HEK293 (cell line): ENCODE results near the gene SLC25A45.

Experiments used
- CTCF ChIA-PET: fragments of 350-600 bp; formaldehyde crosslinking; extraction: SDS; loops from one replicate; lab custom pipeline; 2021; ENCODE audit warnings: antibody characterized with exemption; lab: Yijun Ruan, JAX
- POLR2A ChIA-PET: fragments of 300-600 bp; formaldehyde crosslinking; extraction: SDS; loops from one replicate; lab custom pipeline; 2020; ENCODE audit warnings: antibody characterized with exemption, inconsistent platforms; lab: Yijun Ruan, JAX
- H3K27ac ChIP-seq: fragments of 200-500 bp; sonication (Bioruptor generic); 2 replicates; pipeline ENCODE4 v1.5.1; 2014; ENCODE audit warnings: low read depth, low read length, control low read depth, inconsistent platforms; ENCODE audit errors: extremely low read depth
- H3K36me3 ChIP-seq, 2 experiments: fragments of 200-500 bp in 1 of 2; sonication (Bioruptor generic) in 1 of 2; 1 replicate in 1 of 2; 2 replicates in 1 of 2; pipeline ENCODE4 v1.5.1; 2014 to 2017; ENCODE audit warnings: inconsistent platforms in 2 of 2, low read length in 2 of 2; ENCODE audit not compliant: control insufficient read depth in 2 of 2, insufficient read depth in 1 of 2
- H3K4me1 ChIP-seq: fragments of 200-500 bp; sonication (Bioruptor generic); 2 replicates; pipeline ENCODE4 v1.5.1; 2014; ENCODE audit warnings: mild to moderate bottlenecking, low read length, inconsistent platforms; ENCODE audit not compliant: control insufficient read depth, insufficient read depth
- H3K4me3 ChIP-seq: 2 replicates; pipeline ENCODE4 v1.5.1; 2011; ENCODE audit warnings: low read depth, mild to moderate bottlenecking, control low read depth, low read length, moderate library complexity
- H3K9me3 ChIP-seq: fragments of 200-500 bp; sonication (Bioruptor generic); 2 replicates; pipeline ENCODE4 v1.5.1; 2014; ENCODE audit warnings: low read depth, low read length, inconsistent platforms; ENCODE audit not compliant: control insufficient read depth, insufficient read depth
- EGR2 ChIP-seq: fragments of 450-650 bp; formaldehyde crosslinking; IDR thresholded peaks from 2 replicates; pipeline ENCODE4 v1.5.1; 2016; ENCODE audit warnings: low read depth, missing biosample characterization, missing genetic modification characterization
- FEZF1 ChIP-seq: fragments of 450-650 bp; formaldehyde crosslinking; IDR thresholded peaks from 2 replicates; pipeline ENCODE4 v1.5.1; 2016; ENCODE audit warnings: missing biosample characterization, missing genetic modification characterization
- KLF1 ChIP-seq: fragments of 450-650 bp; formaldehyde crosslinking; IDR thresholded peaks from 2 replicates; pipeline ENCODE4 v1.5.1; 2016; ENCODE audit warnings: missing biosample characterization, missing genetic modification characterization
- PRDM10 ChIP-seq: fragments of 450-650 bp; formaldehyde crosslinking; IDR thresholded peaks from 2 replicates; pipeline ENCODE4 v1.5.1; 2016; ENCODE audit warnings: missing biosample characterization, missing genetic modification characterization
- SCRT1 ChIP-seq: fragments of 450-650 bp; formaldehyde crosslinking; IDR thresholded peaks from 2 replicates; pipeline ENCODE4 v1.5.1; 2016; ENCODE audit warnings: missing biosample characterization, missing genetic modification characterization, borderline replicate concordance
- SCRT2 ChIP-seq: fragments of 450-650 bp; formaldehyde crosslinking; IDR thresholded peaks from 2 replicates; pipeline ENCODE4 v1.5.1; 2016; ENCODE audit warnings: missing biosample characterization, missing genetic modification characterization
- SP3 ChIP-seq: fragments of 450-650 bp; formaldehyde crosslinking; IDR thresholded peaks from 2 replicates; pipeline ENCODE4 v1.5.1; 2016; ENCODE audit warnings: missing biosample characterization, missing genetic modification characterization
- ZBTB10 ChIP-seq: fragments of 450-650 bp; formaldehyde crosslinking; IDR thresholded peaks from 2 replicates; pipeline ENCODE4 v1.5.1; 2016; ENCODE audit warnings: missing biosample characterization, missing genetic modification characterization
- ZBTB21 ChIP-seq: fragments of 450-650 bp; formaldehyde crosslinking; IDR thresholded peaks from 2 replicates; pipeline ENCODE4 v1.5.1; 2017; ENCODE audit warnings: missing biosample characterization, missing genetic modification characterization
- ZFHX2 ChIP-seq: fragments of 450-650 bp; formaldehyde crosslinking; conservative IDR thresholded peaks from 2 replicates; pipeline ENCODE4 v1.5.1; 2016; ENCODE audit warnings: missing biosample characterization, missing genetic modification characterization
- ZNF18 ChIP-seq: fragments of 450-650 bp; formaldehyde crosslinking; IDR thresholded peaks from 2 replicates; pipeline ENCODE4 v1.5.1; 2016; ENCODE audit warnings: missing biosample characterization, missing genetic modification characterization
- ZNF23 ChIP-seq: fragments of 450-650 bp; formaldehyde crosslinking; IDR thresholded peaks from 2 replicates; pipeline ENCODE4 v1.5.1; 2016; ENCODE audit warnings: missing biosample characterization, missing genetic modification characterization, borderline replicate concordance
- ZNF302 ChIP-seq: fragments of 450-650 bp; formaldehyde crosslinking; IDR thresholded peaks from 2 replicates; pipeline ENCODE4 v1.5.1; 2016; ENCODE audit warnings: missing biosample characterization, missing genetic modification characterization, low read depth
- ZNF398 ChIP-seq: fragments of 450-650 bp; formaldehyde crosslinking; IDR thresholded peaks from 2 replicates; pipeline ENCODE4 v1.5.1; 2017; ENCODE audit warnings: missing biosample characterization, missing genetic modification characterization
- ZNF404 ChIP-seq: fragments of 450-650 bp; formaldehyde crosslinking; IDR thresholded peaks from 2 replicates; pipeline ENCODE4 v1.5.1; 2017; ENCODE audit warnings: missing biosample characterization, missing genetic modification characterization
- ZNF423 ChIP-seq: fragments of 450-650 bp; formaldehyde crosslinking; IDR thresholded peaks from 2 replicates; pipeline ENCODE4 v1.5.1; 2016; ENCODE audit warnings: missing biosample characterization, missing genetic modification characterization
- ZNF426 ChIP-seq: fragments of 450-650 bp; formaldehyde crosslinking; IDR thresholded peaks from 2 replicates; pipeline ENCODE4 v1.5.1; 2017; ENCODE audit warnings: missing biosample characterization, missing genetic modification characterization, mild to moderate bottlenecking, inconsistent platforms, moderate library complexity
- ZNF433 ChIP-seq: fragments of 450-650 bp; formaldehyde crosslinking; IDR thresholded peaks from 2 replicates; pipeline ENCODE4 v1.5.1; 2016; ENCODE audit warnings: missing biosample characterization, missing genetic modification characterization, low read depth
- ZNF596 ChIP-seq: fragments of 450-650 bp; IDR thresholded peaks from 2 replicates; pipeline ENCODE4 v1.5.0; 2018; ENCODE audit warnings: missing biosample characterization, mild to moderate bottlenecking, missing genetic modification characterization, moderate library complexity
- ZNF623 ChIP-seq: fragments of 450-650 bp; formaldehyde crosslinking; IDR thresholded peaks from 2 replicates; pipeline ENCODE4 v1.5.1; 2016; ENCODE audit warnings: missing biosample characterization, missing genetic modification characterization
- ZNF701 ChIP-seq: fragments of 450-650 bp; formaldehyde crosslinking; IDR thresholded peaks from 2 replicates; pipeline ENCODE4 v1.5.1; 2016; ENCODE audit warnings: missing biosample characterization, missing genetic modification characterization
- ZNF747 ChIP-seq: fragments of 450-650 bp; formaldehyde crosslinking; IDR thresholded peaks from 2 replicates; pipeline ENCODE4 v1.5.1; 2016; ENCODE audit warnings: missing biosample characterization, missing genetic modification characterization
- ZXDB ChIP-seq: fragments of 450-650 bp; formaldehyde crosslinking; IDR thresholded peaks from 2 replicates; pipeline ENCODE4 v1.5.1; 2016; ENCODE audit warnings: missing biosample characterization, missing genetic modification characterization

Gene SLC25A45

GRCh38 chr11:65425105-65425970 is 42.9 kb upstream of the SLC25A45 start (continued):
- peak; percentile 9; the same call in 1 of the 2 replicates for TF ChIP-seq PRDM10 (tag by site-specific recombination)
- TF ChIP-seq ZNF433 (tag by site-specific recombination) = no peak
- TF ChIP-seq ZNF426 = no peak; the same call in 1 of the 2 replicates
- TF ChIP-seq ZFHX2 = peak; percentile 41
- TF ChIP-seq ZBTB10 (tag by site-specific recombination) = 0 out of 2 replicates have a peak, but pooled peaks have one; percentile 5
- peak; percentile 7; the same call in 1 of the 2 replicates for TF ChIP-seq FEZF1 (tag by site-specific recombination)
- TF ChIP-seq ZBTB21 (tag by site-specific recombination) = 0 out of 2 replicates have a peak, but pooled peaks have one; percentile 13
- no peak for TF ChIP-seq ZNF404 (tag by site-specific recombination)
- TF ChIP-seq KLF1 (tag by site-specific recombination) = peak; percentile 68; the same call in 1 of the 2 replicates
- TF ChIP-seq ZXDB (tag by site-specific recombination) = no peak
- no peak for TF ChIP-seq ZNF596 (tag by site-specific recombination)
- TF ChIP-seq ZNF701 (tag by site-specific recombination) = 0 out of 2 replicates have a peak, but pooled peaks have one; percentile 47
- TF ChIP-seq, all 188 proteins: peak for 10

GRCh38 chr11:65424205-65425104 is 42.0 kb upstream of the SLC25A45 start:
- H3K4me3 ChIP-seq = peak overlapping the region; percentile 68
- peaks cover 0 to 58% of the 10 kb centered on the region in 2 experiments; a peak in 1 of 3 replicates for H3K36me3 ChIP-seq
- 0 out of 2 replicates have a peak, but pooled peaks cover under 1% of the 10 kb centered on the region for H3K4me1 ChIP-seq
- CTCF ChIA-PET = interaction anchor here (0.8 to 2.6 kb wide), 8 partner anchors 8 to 108 kb away, joined by 3 to 15 read pairs (median 3); no protein-coding TSS in a partner anchor
- peak overlapping the region; percentile 98; the same call in 1 of the 2 replicates for H3K27ac ChIP-seq
- H3K9me3 ChIP-seq = no peaks in the 10 kb centered on the region
- POLR2A ChIA-PET = interaction anchor here (1.0 to 16.9 kb wide), 23 partner anchors 11 to 646 kb away, joined by 3 to 1129 read pairs (median 9); partner anchors contain the start of genes MALAT1, POLA2, SF1 and SIPA1
- TF ChIP-seq SCRT2 (peak; percentile 80), EGR2 (tag by site-specific recombination) (peak; percentile 98), ZNF423 (tag by site-specific recombination) (no peak), ZNF596 (tag by site-specific recombination) (no peak), SCRT1 (tag by site-specific recombination) (peak; percentile 58; the same call in 1 of the 2 replicates), ZNF747 (tag by site-specific recombination) (no peak), ZNF433 (tag by site-specific recombination) (no peak), ZNF18 (tag by site-specific recombination) (no peak), ZNF623 (tag by site-specific recombination) (no peak), ZNF302 (tag by site-specific recombination) (no peak), ZNF23 (tag by site-specific recombination) (no peak), SP3 (peak; percentile 7; the same call in 1 of the 2 replicates), ZNF398 (peak; percentile 87)
